NB4 (cell line): Measurements from ENCODE around the gene DEAF1.

Experiments
- DNase-seq: peaks from one replicate; pipeline ENCODE4 v3.0.0; 2010; ENCODE audit warnings: low read depth
- H3K4me3 ChIP-seq: one replicate; pipeline ENCODE4 v1.5.1; 2011; ENCODE audit warnings: mild to moderate bottlenecking, low read depth, low read length, moderate library complexity
- CTCF ChIP-seq: IDR thresholded peaks from one replicate; pipeline ENCODE4 v1.5.1; 2012; ENCODE audit warnings: low read depth, low read length
- MAX ChIP-seq: IDR thresholded peaks from 2 replicates; pipeline ENCODE4 v1.6.1; 2011; ENCODE audit warnings: low read depth, low read length
- MYC ChIP-seq: IDR thresholded peaks from 2 replicates; pipeline ENCODE4 v1.6.1; 2011; ENCODE audit warnings: low read depth, low read length
- POLR2A ChIP-seq: IDR thresholded peaks from 2 replicates; pipeline ENCODE4 v1.6.1; 2011; ENCODE audit warnings: mild to moderate bottlenecking; ENCODE audit not compliant: insufficient read length; ENCODE audit errors: extremely low read depth

Gene DEAF1

GRCh38 chr11:725624-726202, 30.7 kb upstream of the DEAF1 start:
- TF ChIP-seq CTCF (no peak), MAX (no peak), POLR2A (no peak), MYC (no peak)
- no peak for DNase-seq
- H3K4me3 ChIP-seq: no peak overlapping the region

- DNase-seq: no peak
- H3K4me3 ChIP-seq: no peak overlapping the region
- TF ChIP-seq CTCF (no peak), POLR2A (no peak), MYC (no peak), MAX (no peak)
Observed at GRCh38 chr11:724778-725386, 29.9 kb upstream of the DEAF1 start.

GRCh38 chr11:724049-724777, 29.2 kb upstream of the DEAF1 start:
- no peak for DNase-seq

GRCh38 chr11:723120-723883, 28.3 kb upstream of the DEAF1 start:
- H3K4me3 ChIP-seq: no peak overlapping the region
- TF ChIP-seq POLR2A: no peak
- peak; percentile 52 for TF ChIP-seq CTCF
- TF ChIP-seq MYC: no peak
- DNase-seq: peak; percentile 72

More at GRCh38 chr11:724049-724777, 29.2 kb upstream of the DEAF1 start:
- H3K4me3 ChIP-seq: no peak overlapping the region
- TF ChIP-seq POLR2A: no peak
- TF ChIP-seq CTCF: no peak
- no peak for TF ChIP-seq MAX
- TF ChIP-seq MYC: no peak

GRCh38 chr11:722346-722811, 27.4 kb upstream of the DEAF1 start:
- no peak for DNase-seq
- H3K4me3 ChIP-seq: no peak overlapping the region
- TF ChIP-seq MYC (no peak), CTCF (no peak), MAX (no peak), POLR2A (no peak)
